Astrocyte (in vitro differentiated cells and primary cell): Measurements from ENCODE around the gene NINJ1. TPM values are rescaled to one million over a fixed set of nuclear protein-coding genes. Genes with fewer than 3 reads are reported as not detected.

Experiments used
- DNase-seq: peaks from one replicate; pipeline ENCODE4 v3.0.0-alpha.2; 2010; ENCODE audit warnings: low read depth
- FAIRE-seq: peaks from 2 replicates; lab custom pipeline; 2011; peaks lifted over from hg19 to GRCh38; lab: Jason Lieb, UNC
- H2AFZ ChIP-seq: 2 replicates; pipeline ENCODE4 v1.6.0; 2012; ENCODE audit warnings: low read depth, low read length, inconsistent platforms
- H3K27ac ChIP-seq: 2 replicates; pipeline ENCODE4 v1.5.1; 2011; ENCODE audit warnings: low read depth, low read length, inconsistent platforms
- H3K27me3 ChIP-seq: 2 replicates; pipeline ENCODE4 v1.6.0; 2011; ENCODE audit warnings: low read length, inconsistent platforms; ENCODE audit not compliant: insufficient read depth
- H3K36me3 ChIP-seq: 2 replicates; pipeline ENCODE4 v1.5.1; 2011; ENCODE audit warnings: low read length, inconsistent platforms; ENCODE audit not compliant: insufficient read depth
- H3K4me1 ChIP-seq: 2 replicates; pipeline ENCODE4 v1.5.1; 2011; ENCODE audit warnings: low read length, inconsistent platforms; ENCODE audit not compliant: insufficient read depth
- H3K4me2 ChIP-seq: 2 replicates; pipeline ENCODE4 v1.6.0; 2012; ENCODE audit warnings: low read length, inconsistent platforms
- H3K4me3 ChIP-seq: 2 replicates; pipeline ENCODE4 v1.5.1; 2011; ENCODE audit warnings: low read depth, mild to moderate bottlenecking, low read length, inconsistent platforms; ENCODE audit not compliant: insufficient read depth
- H3K79me2 ChIP-seq: 2 replicates; pipeline ENCODE4 v1.6.0; 2012; ENCODE audit warnings: mild to moderate bottlenecking, low read length, inconsistent platforms; ENCODE audit not compliant: insufficient read depth
- H3K9ac ChIP-seq: 2 replicates; pipeline ENCODE4 v1.6.0; 2012; ENCODE audit warnings: mild to moderate bottlenecking, low read length, inconsistent platforms
- H3K9me3 ChIP-seq: 2 replicates; pipeline ENCODE4 v1.5.1; 2012; ENCODE audit warnings: low read depth, mild to moderate bottlenecking, low read length, inconsistent platforms; ENCODE audit not compliant: insufficient read depth
- H4K20me1 ChIP-seq: 2 replicates; pipeline ENCODE4 v1.6.0; 2012; ENCODE audit warnings: low read length, inconsistent platforms; ENCODE audit not compliant: insufficient read depth
- H3K27ac Mint-ChIP-seq: one replicate; pipeline ENCODE4 v1.8.0; 2021; ENCODE audit warnings: mild to moderate bottlenecking, mixed read lengths; ENCODE audit not compliant: unreplicated experiment
- H3K27me3 Mint-ChIP-seq: one replicate; pipeline ENCODE4 v1.8.0; 2021; ENCODE audit warnings: low read depth, mixed read lengths; ENCODE audit not compliant: unreplicated experiment
- H3K36me3 Mint-ChIP-seq: one replicate; pipeline ENCODE4 v1.8.0; 2021; ENCODE audit warnings: low read depth, mixed read lengths; ENCODE audit not compliant: unreplicated experiment
- H3K4me1 Mint-ChIP-seq: one replicate; pipeline ENCODE4 v1.8.0; 2021; ENCODE audit warnings: low read depth, mixed read lengths; ENCODE audit not compliant: unreplicated experiment
- H3K4me3 Mint-ChIP-seq: one replicate; pipeline ENCODE4 v1.8.0; 2021; ENCODE audit warnings: mild to moderate bottlenecking, moderate library complexity, mixed read lengths; ENCODE audit not compliant: unreplicated experiment
- H3K9me3 Mint-ChIP-seq: one replicate; pipeline ENCODE4 v1.8.0; 2021; ENCODE audit warnings: mild to moderate bottlenecking, mixed read lengths; ENCODE audit not compliant: unreplicated experiment
- EZH2 ChIP-seq: IDR thresholded peaks from 2 replicates; pipeline ENCODE4 v1.6.1; 2012; ENCODE audit warnings: mild to moderate bottlenecking, low read length, inconsistent platforms; ENCODE audit not compliant: insufficient read depth
- total RNA-seq: library from RNA; stranded (reverse); gene quantifications from 2 replicates; pipeline ENCODE4 v1.2.1, GENCODE V29; 2021
- TF ChIP-seq, protein P1 (sequence below): IDR thresholded peaks from 2 replicates; pipeline ENCODE4 v1.5.1; 2011; ENCODE audit warnings: low read depth, mild to moderate bottlenecking, inconsistent platforms, low read length, moderate library complexity; ENCODE audit not compliant: insufficient read depth

NINJ1 gene
- total RNA-seq, 1 donor from 2014 or later: 28.3 TPM

GRCh38 chr9:93072383-93072795, 61.7 kb downstream of the NINJ1 start:
- no peak for FAIRE-seq

More at GRCh38 chr9:93072383-93072795, 61.7 kb downstream of the NINJ1 start:
- H3K4me2 ChIP-seq: no peak overlapping the region
- H3K27ac ChIP-seq: no peak overlapping the region
- H4K20me1 ChIP-seq: no peaks in the 10 kb centered on the region
- peaks cover 3% of the 10 kb centered on the region for H3K36me3 Mint-ChIP-seq
- no peaks in the 10 kb centered on the region for H3K36me3 ChIP-seq
- no peaks in the 10 kb centered on the region for H3K79me2 ChIP-seq
- no peaks in the 10 kb centered on the region for H3K4me1 Mint-ChIP-seq
- H3K27me3 Mint-ChIP-seq: peaks cover 15% of the 10 kb centered on the region
- TF ChIP-seq, protein P1, sequence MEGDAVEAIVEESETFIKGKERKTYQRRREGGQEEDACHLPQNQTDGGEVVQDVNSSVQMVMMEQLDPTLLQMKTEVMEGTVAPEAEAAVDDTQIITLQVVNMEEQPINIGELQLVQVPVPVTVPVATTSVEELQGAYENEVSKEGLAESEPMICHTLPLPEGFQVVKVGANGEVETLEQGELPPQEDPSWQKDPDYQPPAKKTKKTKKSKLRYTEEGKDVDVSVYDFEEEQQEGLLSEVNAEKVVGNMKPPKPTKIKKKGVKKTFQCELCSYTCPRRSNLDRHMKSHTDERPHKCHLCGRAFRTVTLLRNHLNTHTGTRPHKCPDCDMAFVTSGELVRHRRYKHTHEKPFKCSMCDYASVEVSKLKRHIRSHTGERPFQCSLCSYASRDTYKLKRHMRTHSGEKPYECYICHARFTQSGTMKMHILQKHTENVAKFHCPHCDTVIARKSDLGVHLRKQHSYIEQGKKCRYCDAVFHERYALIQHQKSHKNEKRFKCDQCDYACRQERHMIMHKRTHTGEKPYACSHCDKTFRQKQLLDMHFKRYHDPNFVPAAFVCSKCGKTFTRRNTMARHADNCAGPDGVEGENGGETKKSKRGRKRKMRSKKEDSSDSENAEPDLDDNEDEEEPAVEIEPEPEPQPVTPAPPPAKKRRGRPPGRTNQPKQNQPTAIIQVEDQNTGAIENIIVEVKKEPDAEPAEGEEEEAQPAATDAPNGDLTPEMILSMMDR: no peak
- TF ChIP-seq EZH2: no peak
- H3K4me3 ChIP-seq: no peak overlapping the region
- DNase-seq: peak; percentile 58
- no peak overlapping the region for H3K9ac ChIP-seq
- H3K27me3 ChIP-seq: no peaks in the 10 kb centered on the region
- H3K4me1 ChIP-seq: peaks cover 7% of the 10 kb centered on the region
- H3K9me3 Mint-ChIP-seq: no peaks in the 10 kb centered on the region
- H2AFZ ChIP-seq: no peak overlapping the region
- no peak overlapping the region for H3K4me3 Mint-ChIP-seq
- no peak overlapping the region for H3K27ac Mint-ChIP-seq
- no peaks in the 10 kb centered on the region for H3K9me3 ChIP-seq

Other genes starting within 250 kb of the NINJ1 start
- gene FGD3, start 186.7 kb downstream of the NINJ1 start, total RNA-seq: 0.09 TPM in 1 of 2 replicates, not detected in the other
- gene SUSD3, start 75.5 kb downstream of the NINJ1 start, total RNA-seq: not detected in 2 replicates
- 33.8 and 36.3 TPM in 2 replicates for gene CARD19, start 38.0 kb downstream of the NINJ1 start, total RNA-seq
- 0.89 and 1.9 TPM in 2 replicates for gene WNK2, start 49.9 kb upstream of the NINJ1 start, total RNA-seq